ENCODE results near the gene S100A9. TPM values are rescaled to one million over a fixed set of nuclear protein-coding genes. Genes with fewer than 3 reads are reported as not detected.
"Not testable (repeated sequence)": the region's sequence is repeated elsewhere in the genome, so short reads cannot be mapped to it uniquely, and the experiment has no call there.

The S100A9 gene
- total and polyA plus RNA-seq, 2 of the 8 experiments (the other 6 are each of a cell fraction or from before 2014, with no cell fraction given) = not detected

GRCh38 chr1:153347049-153347448 is 10.6 kb upstream of the S100A9 start:
- H2BK5ac ChIP-seq (ENCODE audit: low read depth, low read length); H3K18ac ChIP-seq (ENCODE audit: extremely low read depth, low read length); H4K20me1 ChIP-seq (replicated peaks in 1 of 2; ENCODE audit: control insufficient read depth in 1 of 2, insufficient read depth in 2 of 2, low read length in 2 of 2); H3K23me2 ChIP-seq (ENCODE audit: low read depth, low read length); H2BK12ac ChIP-seq (ENCODE audit: low read depth, low read length); H3K4me3 ChIP-seq (ENCODE audit: extremely low read depth in 1 of 4, insufficient read depth in 2 of 4, low read depth in 3 of 4, low read length in 4 of 4); H3K79me2 ChIP-seq (ENCODE audit: control insufficient read depth in 1 of 2, insufficient read depth in 2 of 2, low read length in 2 of 2); H2BK20ac ChIP-seq (ENCODE audit: low read length); H3K4me1 ChIP-seq (replicated peaks in 1 of 4; ENCODE audit: control insufficient read depth in 3 of 4, insufficient read depth in 4 of 4, low read length in 3 of 4); H4K91ac ChIP-seq (replicated peaks; ENCODE audit: insufficient read length, low read length); H2BK120ac ChIP-seq (replicated peaks; ENCODE audit: low read depth, low read length); H3K9ac ChIP-seq (replicated peaks in 1 of 4; ENCODE audit: extremely low read depth in 1 of 4, low read depth in 3 of 4, low read length in 3 of 4); H3K4me2 ChIP-seq (ENCODE audit: insufficient read depth in 1 of 2, low read depth in 2 of 2, low read length in 2 of 2); H3K27me3 ChIP-seq (replicated peaks in 1 of 4; ENCODE audit: control insufficient read depth in 3 of 4, extremely low read depth in 1 of 4, insufficient read depth in 3 of 4, low read length in 3 of 4); H4K8ac ChIP-seq (ENCODE audit: extremely low read depth, insufficient read depth, low read length); FAIRE-seq; H3K14ac ChIP-seq (ENCODE audit: insufficient read length); POLR2A ChIA-PET (ENCODE audit: partially characterized antibody); H3K4ac ChIP-seq (replicated peaks; ENCODE audit: insufficient read length, low read depth, low read length); H2BK15ac ChIP-seq (ENCODE audit: low read length); H3K79me1 ChIP-seq (ENCODE audit: low read depth, low read length); H3K56ac ChIP-seq (replicated peaks; ENCODE audit: insufficient read length, low read depth, low read length); H2AFZ ChIP-seq (ENCODE audit: low read length); H3K27ac ChIP-seq (ENCODE audit: low read depth, low read length); H4K5ac ChIP-seq (ENCODE audit: insufficient read length, low read depth, low read length); H3K9me3 ChIP-seq (ENCODE audit: insufficient read depth in 2 of 2, low read depth in 1 of 2, low read length in 1 of 2); H2AK5ac ChIP-seq (ENCODE audit: low read depth, low read length); H3K23ac ChIP-seq (ENCODE audit: insufficient read length); H3K36me3 ChIP-seq (ENCODE audit: control insufficient read depth in 2 of 4, insufficient read depth in 4 of 4, low read length in 3 of 4): not testable (repeated sequence)
- CTCF ChIA-PET (ENCODE audit: partially characterized antibody) = interaction anchor here (1.5 kb wide), 1 partner anchor 8 kb away, joined by 5 read pairs; no protein-coding TSS in a partner anchor
- 87% methylated on average over 14 of the region's 14 CpGs; no CpG with 5 or more reads in 1 of the 2 experiments for WGBS, 2 experiments (ENCODE audit: extremely low coverage in 1 of 2, insufficient coverage in 1 of 2, insufficient read length in 1 of 2, insufficient replicate concordance in 2 of 2, low coverage in 1 of 2, low lambda C conversion rate in 2 of 2, missing lambda C conversion rate in 1 of 2)
- DNase-seq (ENCODE audit: low read depth in 1 of 2, low spot score in 2 of 2) = peak in 1 of 2 experiments; percentile 10
